Heart right ventricle (tissue), 16 donors: ENCODE data around the gene NUP35. TPM values are rescaled to one million over a fixed set of nuclear protein-coding genes. Genes with fewer than 3 reads are reported as not detected.

Experiments used
- ATAC-seq, 8 donors: fragments of 200-7000 bp; cut with Tn5 transposase; one replicate each; pipeline ENCODE4 v1.9.1; 2020; ENCODE audit warnings: mild to moderate bottlenecking in 8 of 8, moderate library complexity in 8 of 8, moderate number of reproducible peaks in 1 of 8
- DNase-seq, 2 donors: peaks; one replicate each; pipeline ENCODE4 v3.0.0-alpha.2; 2020
- H3K27ac ChIP-seq, 10 donors: fragments of 200-600 bp; sonication (generic) in 2 of 10; one replicate each; pipeline versions ENCODE4 v1.5.0 to v1.8.0; 2020 to 2022; ENCODE audit warnings: mild to moderate bottlenecking in 3 of 10
- H3K27me3 ChIP-seq, 7 donors: fragments of 200-600 bp; one replicate each; pipeline ENCODE4 v1.8.0; 2021 to 2022; ENCODE audit warnings: mild to moderate bottlenecking in 2 of 7
- H3K36me3 ChIP-seq, 9 donors: fragments of 200-600 bp; sonication (generic) in 1 of 9; one replicate each; pipeline versions ENCODE4 v1.5.0 to v1.8.0; 2020 to 2022; ENCODE audit warnings: mild to moderate bottlenecking in 2 of 9
- H3K4me1 ChIP-seq, 9 donors: fragments of 200-600 bp; sonication (generic) in 1 of 9; one replicate each; pipeline versions ENCODE4 v1.5.0 to v1.8.0; 2020 to 2022; ENCODE audit warnings: mild to moderate bottlenecking in 4 of 9
- H3K4me3 ChIP-seq, 10 donors: fragments of 200-600 bp; sonication (generic) in 2 of 10; one replicate each; pipeline versions ENCODE4 v1.5.0 to v1.8.0; 2020 to 2022; ENCODE audit warnings: mild to moderate bottlenecking in 7 of 10, moderate library complexity in 2 of 10
- H3K9me3 ChIP-seq, 11 donors: fragments of 200-600 bp in 10 of 11; sonication (generic) in 2 of 11; one replicate each; pipeline versions ENCODE4 v1.5.0 to v1.8.0; 2013 to 2022; ENCODE audit warnings: mild to moderate bottlenecking in 2 of 11, control low read depth in 1 of 11, moderate library complexity in 1 of 11
- WGBS, 2 donors: extraction: QIAGEN DNeasy Blood & Tissue Kit; methylation state at CpG; one replicate each; pipeline ENCODE4 v1.1.7; 2013; ENCODE audit warnings: inconsistent platforms in 1 of 2; 5-methylcytosine and 5-hydroxymethylcytosine counted together
- intact Hi-C, 10 donors: fragments of 100-400 bp; cut with DNase I; formaldehyde crosslinking; loops; one replicate each; pipeline versions ENCODE4 v1.11.1 to v1.14.2; 2022
- polyA plus RNA-seq, 2 donors: library from polyadenylated mRNA; stranded (reverse); fragments of 200-250 nt; gene quantifications; one replicate each; pipeline ENCODE4 v1.2.3, GENCODE V29; 2013
- total RNA-seq, 10 donors: library from RNA; stranded (reverse); fragmentation: NEBNext Ultra II Directional in 3 of 10; extraction: Animal tissue kit (Norgen Biotek cat#: 25700) in 3 of 10; gene quantifications; one replicate each; pipeline versions ENCODE4 v1.2.1 to v1.2.4, GENCODE V29; 2021 to 2023
- TF ChIP-seq, protein P1 (sequence below), 9 donors: fragments of 200-600 bp; sonication (generic) in 2 of 9; IDR thresholded peaks; one replicate each; pipeline versions ENCODE4 v1.5.0 to v1.8.0; 2021 to 2022; ENCODE audit warnings: antibody characterized with exemption in 9 of 9, mild to moderate bottlenecking in 5 of 9, moderate library complexity in 1 of 9
- donor health status: Arrhythmogenic right ventricular cardiomyopathy.
- donor health status: ischemic (EF 13 %, LVEDD 7.1; RV severe dilation, severe dysfunction).
- donor health status: healthy with polysubstance abuse.
- donor health status: DM: no; HTN: yes; CAD: no.
- donor health status: DM: no; HTN: no; CAD: no.
- donor health status: ischemic (EF 25% LVEDD 6.9; RV normal size, moderate dysfunction).
- donor health status: ischemic (EF 25% LVEDD 5.7; RV mildly dilated, moderate dysfunction).
- donor health status: healthy.
- donor health status: DM: yes; HTN: yes; CAD: no.
- donor health status: Ischemic cardiomyopathy.
- donor health status: ischemic (EF 35%, LVEDD 5.7; RV mildly dilated, moderate dysfunction).
- donor health status: nonischemic (EF 11% LVEDD 7.7; RV severe dilation, severe dysfunction).
- donor health status: DM: yes; HTN: yes; CAD: no.
- donor health status: PGD.
- donor health status: ischemic (EF 29% LVEDD 5.4; RV normal size, mild dysfunction).
- donor health status: nonischemic (EF 23%, LVEDD 6.1; RV moderate dilation, normal function).

Gene NUP35
- total and polyA plus RNA-seq, 12 donors, result 4.4 to 11.0 (median 8.3) TPM

DNA sequence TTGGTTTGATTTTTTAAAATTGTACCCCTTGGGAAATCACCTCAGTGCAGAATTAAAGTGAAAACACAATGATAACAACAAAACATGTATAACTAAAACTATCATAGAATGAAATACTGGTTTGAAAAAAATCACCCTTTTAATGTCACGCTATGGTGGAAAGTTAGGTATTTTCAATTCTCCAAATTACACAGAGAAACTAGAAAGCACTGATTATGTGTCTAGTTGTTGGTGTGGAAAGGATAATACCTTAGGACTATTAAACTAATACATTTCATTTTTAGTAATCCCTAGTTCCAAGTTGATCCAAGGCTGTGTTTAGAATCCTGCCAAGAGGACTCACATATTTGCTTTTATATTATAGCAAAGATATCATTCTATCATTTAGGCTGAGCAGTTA is 71.2 kb downstream of the NUP35 start:
- peaks cover 0 to 10% (median 0%) of the 10 kb centered on the region in 11 donors for H3K9me3 ChIP-seq
- WGBS, 2 donors, result 98 to 100% methylated on average over 1 of the region's 1 CpG
- intact Hi-C loops, result no loop called here
- peaks cover 0 to 22% (median 0%) of the 10 kb centered on the region in 9 donors for H3K36me3 ChIP-seq
- no peak for DNase-seq
- TF ChIP-seq, protein P1, sequence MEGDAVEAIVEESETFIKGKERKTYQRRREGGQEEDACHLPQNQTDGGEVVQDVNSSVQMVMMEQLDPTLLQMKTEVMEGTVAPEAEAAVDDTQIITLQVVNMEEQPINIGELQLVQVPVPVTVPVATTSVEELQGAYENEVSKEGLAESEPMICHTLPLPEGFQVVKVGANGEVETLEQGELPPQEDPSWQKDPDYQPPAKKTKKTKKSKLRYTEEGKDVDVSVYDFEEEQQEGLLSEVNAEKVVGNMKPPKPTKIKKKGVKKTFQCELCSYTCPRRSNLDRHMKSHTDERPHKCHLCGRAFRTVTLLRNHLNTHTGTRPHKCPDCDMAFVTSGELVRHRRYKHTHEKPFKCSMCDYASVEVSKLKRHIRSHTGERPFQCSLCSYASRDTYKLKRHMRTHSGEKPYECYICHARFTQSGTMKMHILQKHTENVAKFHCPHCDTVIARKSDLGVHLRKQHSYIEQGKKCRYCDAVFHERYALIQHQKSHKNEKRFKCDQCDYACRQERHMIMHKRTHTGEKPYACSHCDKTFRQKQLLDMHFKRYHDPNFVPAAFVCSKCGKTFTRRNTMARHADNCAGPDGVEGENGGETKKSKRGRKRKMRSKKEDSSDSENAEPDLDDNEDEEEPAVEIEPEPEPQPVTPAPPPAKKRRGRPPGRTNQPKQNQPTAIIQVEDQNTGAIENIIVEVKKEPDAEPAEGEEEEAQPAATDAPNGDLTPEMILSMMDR (IDR thresholded peaks at IDR 0.05), result no peak
- H3K27me3 ChIP-seq, result no peaks in the 10 kb centered on the region
- no peak overlapping the region for H3K4me3 ChIP-seq
- no peak for ATAC-seq
- H3K4me1 ChIP-seq, result no peaks in the 10 kb centered on the region
- H3K27ac ChIP-seq, result no peak overlapping the region

DNA sequence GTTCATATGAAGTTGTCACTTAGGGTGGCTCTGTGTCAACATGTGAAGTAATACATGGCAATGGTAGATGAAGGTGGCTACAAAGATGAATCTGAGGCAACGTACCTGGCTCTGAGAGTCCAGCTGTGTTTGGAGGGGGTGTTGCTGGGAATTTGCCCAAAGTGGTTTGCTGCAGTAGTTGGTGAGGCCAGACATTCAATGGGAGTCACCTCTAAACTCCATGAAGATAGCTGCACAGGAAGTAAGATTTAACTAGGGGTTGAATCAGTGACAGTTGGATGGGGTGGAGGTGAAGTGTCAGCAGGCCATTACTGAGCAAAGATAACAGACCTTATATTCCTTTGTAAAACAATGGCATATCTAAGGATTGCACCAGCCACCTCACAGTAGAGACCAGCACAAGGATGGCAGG is 71.8 kb downstream of the NUP35 start:
- TF ChIP-seq, protein P1 (IDR thresholded peaks at IDR 0.05), result no peak

DNA sequence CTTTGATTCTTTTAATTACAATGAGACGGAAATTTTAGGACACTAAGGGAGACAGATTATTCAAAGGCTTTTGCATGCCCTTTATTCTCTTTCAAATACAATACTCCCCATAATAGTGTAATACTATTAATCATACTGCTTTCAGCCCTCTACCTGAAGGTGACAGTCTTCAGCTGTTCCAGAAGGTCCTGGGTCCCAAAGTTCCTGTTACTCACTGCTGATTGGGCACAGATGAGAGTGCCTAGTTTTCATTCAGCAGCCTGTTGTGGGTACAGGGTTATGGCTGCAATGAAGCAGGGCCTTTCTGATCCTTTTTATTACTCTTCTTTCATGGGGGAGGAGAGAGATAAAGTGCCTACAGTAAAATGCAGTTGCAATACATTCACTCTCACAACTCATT is 80.2 kb downstream of the NUP35 start:
- no peak for ATAC-seq
- H3K4me3 ChIP-seq, result no peak overlapping the region
- H3K4me1 ChIP-seq, result no peaks in the 10 kb centered on the region
- DNase-seq, result no peak
- TF ChIP-seq, protein P1 (IDR thresholded peaks at IDR 0.05), result no peak
- H3K27me3 ChIP-seq, result no peaks in the 10 kb centered on the region
- H3K9me3 ChIP-seq, result peaks cover 0 to 2% (median 0%) of the 10 kb centered on the region in 11 donors
- intact Hi-C loops, result no loop called here
- H3K36me3 ChIP-seq, result no peaks in the 10 kb centered on the region
- WGBS, 2 donors, result 94 to 97% methylated on average over 1 of the region's 1 CpG
- H3K27ac ChIP-seq, result no peak overlapping the region

More for the DNA sequence above, 71.8 kb downstream of the NUP35 start:
- H3K27ac ChIP-seq, result no peak overlapping the region
- H3K4me3 ChIP-seq, result no peak overlapping the region
- H3K27me3 ChIP-seq, result no peaks in the 10 kb centered on the region
- 94 to 98% methylated on average over 1 of the region's 1 CpG for whole genome bisulfite sequencing, 2 donors
- peaks cover 0 to 10% (median 0%) of the 10 kb centered on the region in 11 donors for H3K9me3 ChIP-seq
- no peaks in the 10 kb centered on the region for H3K4me1 ChIP-seq
- intact Hi-C loops, result no loop called here
- DNase-seq (no peak), ATAC-seq (no peak)
- H3K36me3 ChIP-seq, result peaks cover 0 to 16% (median 0%) of the 10 kb centered on the region in 9 donors

DNA sequence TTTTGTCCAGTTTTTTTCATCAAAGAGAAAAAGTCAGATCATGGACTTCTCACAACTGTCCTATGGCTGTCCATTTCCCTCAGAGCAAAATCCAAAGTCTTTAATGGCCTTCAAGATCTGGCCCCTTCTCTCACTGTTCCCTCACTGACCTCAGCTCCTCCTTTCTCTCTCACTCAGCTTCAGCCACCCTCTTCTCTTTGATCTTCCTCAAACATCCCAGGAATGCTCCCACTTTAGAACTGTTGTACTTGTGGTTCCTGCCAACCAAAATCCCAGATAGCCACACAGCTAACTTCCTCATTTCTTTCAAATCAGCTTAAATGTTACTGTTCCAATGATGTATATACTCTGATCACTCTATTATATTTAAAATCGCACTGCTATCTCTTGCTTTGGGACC is 82.9 kb downstream of the NUP35 start:
- ATAC-seq, result no peak
- TF ChIP-seq, protein P1 (IDR thresholded peaks at IDR 0.05), result no peak
- WGBS, 2 donors, result 74 to 78% methylated on average over 1 of the region's 1 CpG
- H3K36me3 ChIP-seq, result no peaks in the 10 kb centered on the region
- intact Hi-C loops, result no loop called here
- DNase-seq, result no peak
- H3K4me1 ChIP-seq, result no peaks in the 10 kb centered on the region
- H3K27ac ChIP-seq, result no peak overlapping the region
- H3K4me3 ChIP-seq, result no peak overlapping the region
- H3K27me3 ChIP-seq, result no peaks in the 10 kb centered on the region
- H3K9me3 ChIP-seq, result peaks cover 0 to 7% (median 0%) of the 10 kb centered on the region in 11 donors
